ENCODE results near the gene SP2. TPM values are rescaled to one million over a fixed set of nuclear protein-coding genes. Genes with fewer than 3 reads are reported as not detected.

SP2 gene
- total and polyA plus RNA-seq, 2 donors from 2014 or later = 9.0 to 23.6 TPM

DNA sequence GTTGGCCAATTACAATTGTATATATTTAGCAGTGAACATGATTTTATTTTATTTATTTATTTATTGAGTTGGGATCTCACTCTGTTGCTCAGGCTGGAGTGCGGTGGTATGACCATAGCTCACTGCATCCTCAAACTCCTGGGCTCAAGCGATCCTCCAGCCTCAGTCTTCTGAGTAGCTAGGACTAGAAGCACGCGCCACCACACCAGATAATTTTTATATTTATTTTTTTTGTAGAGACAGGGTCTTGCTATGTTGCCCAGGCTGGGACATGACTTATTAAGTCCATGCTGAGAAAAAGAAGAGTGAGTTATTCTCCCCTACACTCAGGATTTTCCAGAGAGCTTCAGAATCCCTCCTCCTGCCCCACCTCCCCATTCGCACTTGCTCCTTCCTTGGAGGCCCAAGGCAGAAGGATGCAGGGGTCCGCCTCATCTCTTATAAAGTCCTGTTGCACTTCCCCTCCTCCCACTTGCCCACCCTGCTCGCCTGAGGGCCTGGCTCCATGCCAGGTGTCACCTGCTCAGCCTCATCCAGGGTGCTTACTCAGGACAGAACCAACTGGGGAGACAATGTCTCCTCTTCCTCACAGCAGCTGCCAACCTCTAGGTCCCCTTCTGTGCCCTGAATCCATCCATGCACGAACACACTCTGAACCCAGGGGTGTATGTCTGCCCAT, 16.1 kb upstream of the SP2 start:
- Histone ChIP-seq H3K27ac (ENCODE audit: low read depth in 2 of 2, low read length in 2 of 2) (no peak overlapping the region), H3K9me3 (ENCODE audit: control insufficient read depth in 2 of 3, insufficient read depth in 1 of 3, low read length in 3 of 3) (no peaks in the 10 kb centered on the region), H3K4me3 (ENCODE audit: low read length in 3 of 3) (no peak overlapping the region), H3K27me3 (ENCODE audit: control insufficient read depth, insufficient read depth, low read length) (no peaks in the 10 kb centered on the region), H3K9ac (ENCODE audit: low read length in 3 of 3) (no peak overlapping the region), H3K4me1 (ENCODE audit: control insufficient read depth in 2 of 3, insufficient read depth in 2 of 3, low read depth in 1 of 3, low read length in 3 of 3) (peaks cover 0 to 18% (median 8%) of the 10 kb centered on the region in 3 donors), H3K36me3 (ENCODE audit: control insufficient read depth in 2 of 3, insufficient read depth in 3 of 3, low read length in 3 of 3) (no peaks in the 10 kb centered on the region)
- DNase-seq (peak in 1 of 5 donors; percentile 52), FAIRE-seq (no peak)
- intact Hi-C loops (cut with DNase I) = no loop called here
- TF ChIP-seq, protein P1, sequence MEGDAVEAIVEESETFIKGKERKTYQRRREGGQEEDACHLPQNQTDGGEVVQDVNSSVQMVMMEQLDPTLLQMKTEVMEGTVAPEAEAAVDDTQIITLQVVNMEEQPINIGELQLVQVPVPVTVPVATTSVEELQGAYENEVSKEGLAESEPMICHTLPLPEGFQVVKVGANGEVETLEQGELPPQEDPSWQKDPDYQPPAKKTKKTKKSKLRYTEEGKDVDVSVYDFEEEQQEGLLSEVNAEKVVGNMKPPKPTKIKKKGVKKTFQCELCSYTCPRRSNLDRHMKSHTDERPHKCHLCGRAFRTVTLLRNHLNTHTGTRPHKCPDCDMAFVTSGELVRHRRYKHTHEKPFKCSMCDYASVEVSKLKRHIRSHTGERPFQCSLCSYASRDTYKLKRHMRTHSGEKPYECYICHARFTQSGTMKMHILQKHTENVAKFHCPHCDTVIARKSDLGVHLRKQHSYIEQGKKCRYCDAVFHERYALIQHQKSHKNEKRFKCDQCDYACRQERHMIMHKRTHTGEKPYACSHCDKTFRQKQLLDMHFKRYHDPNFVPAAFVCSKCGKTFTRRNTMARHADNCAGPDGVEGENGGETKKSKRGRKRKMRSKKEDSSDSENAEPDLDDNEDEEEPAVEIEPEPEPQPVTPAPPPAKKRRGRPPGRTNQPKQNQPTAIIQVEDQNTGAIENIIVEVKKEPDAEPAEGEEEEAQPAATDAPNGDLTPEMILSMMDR (IDR thresholded peaks at IDR 0.05; ENCODE audit: borderline replicate concordance, extremely low read depth, insufficient read depth) = no peak

DNA sequence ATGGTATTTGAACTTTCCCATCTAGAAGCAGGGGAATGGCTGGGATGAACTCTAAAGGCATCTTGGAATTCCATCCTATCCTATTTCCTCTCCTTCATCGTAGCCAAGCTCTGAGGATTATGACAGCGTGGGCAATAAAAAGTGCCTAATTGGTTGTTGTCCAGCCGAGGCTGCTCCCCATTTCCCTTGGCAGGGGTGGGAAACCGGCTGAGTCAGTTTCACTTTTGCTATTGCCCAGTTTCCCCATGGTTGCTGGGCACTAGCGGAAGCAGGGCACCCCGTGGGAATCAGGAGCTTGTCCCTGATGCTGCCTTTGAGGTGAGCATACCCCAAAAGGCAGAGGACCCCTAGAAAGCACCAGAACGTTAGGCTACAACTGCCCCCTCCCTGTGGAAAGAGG, 13.8 kb upstream of the SP2 start:
- TF ChIP-seq, protein P1 (IDR thresholded peaks at IDR 0.05; ENCODE audit: borderline replicate concordance, extremely low read depth, insufficient read depth) = no peak
- intact Hi-C loops (cut with DNase I) = no loop called here
- Histone ChIP-seq H3K9ac (ENCODE audit: low read length in 3 of 3) (no peak overlapping the region), H3K4me3 (ENCODE audit: low read length in 3 of 3) (no peak overlapping the region), H3K27me3 (ENCODE audit: control insufficient read depth, insufficient read depth, low read length) (no peaks in the 10 kb centered on the region), H3K27ac (ENCODE audit: low read depth in 2 of 2, low read length in 2 of 2) (peak overlapping the region in 1 of 2 donors; percentile 27), H3K4me1 (ENCODE audit: control insufficient read depth in 2 of 3, insufficient read depth in 2 of 3, low read depth in 1 of 3, low read length in 3 of 3) (peaks cover 0 to 23% (median 8%) of the 10 kb centered on the region in 3 donors), H3K9me3 (ENCODE audit: control insufficient read depth in 2 of 3, insufficient read depth in 1 of 3, low read length in 3 of 3) (no peaks in the 10 kb centered on the region), H3K36me3 (ENCODE audit: control insufficient read depth in 2 of 3, insufficient read depth in 3 of 3, low read length in 3 of 3) (no peaks in the 10 kb centered on the region)
- DNase-seq (peak in 2 of 5 donors; percentile 53 to 54), FAIRE-seq (no peak)

DNA sequence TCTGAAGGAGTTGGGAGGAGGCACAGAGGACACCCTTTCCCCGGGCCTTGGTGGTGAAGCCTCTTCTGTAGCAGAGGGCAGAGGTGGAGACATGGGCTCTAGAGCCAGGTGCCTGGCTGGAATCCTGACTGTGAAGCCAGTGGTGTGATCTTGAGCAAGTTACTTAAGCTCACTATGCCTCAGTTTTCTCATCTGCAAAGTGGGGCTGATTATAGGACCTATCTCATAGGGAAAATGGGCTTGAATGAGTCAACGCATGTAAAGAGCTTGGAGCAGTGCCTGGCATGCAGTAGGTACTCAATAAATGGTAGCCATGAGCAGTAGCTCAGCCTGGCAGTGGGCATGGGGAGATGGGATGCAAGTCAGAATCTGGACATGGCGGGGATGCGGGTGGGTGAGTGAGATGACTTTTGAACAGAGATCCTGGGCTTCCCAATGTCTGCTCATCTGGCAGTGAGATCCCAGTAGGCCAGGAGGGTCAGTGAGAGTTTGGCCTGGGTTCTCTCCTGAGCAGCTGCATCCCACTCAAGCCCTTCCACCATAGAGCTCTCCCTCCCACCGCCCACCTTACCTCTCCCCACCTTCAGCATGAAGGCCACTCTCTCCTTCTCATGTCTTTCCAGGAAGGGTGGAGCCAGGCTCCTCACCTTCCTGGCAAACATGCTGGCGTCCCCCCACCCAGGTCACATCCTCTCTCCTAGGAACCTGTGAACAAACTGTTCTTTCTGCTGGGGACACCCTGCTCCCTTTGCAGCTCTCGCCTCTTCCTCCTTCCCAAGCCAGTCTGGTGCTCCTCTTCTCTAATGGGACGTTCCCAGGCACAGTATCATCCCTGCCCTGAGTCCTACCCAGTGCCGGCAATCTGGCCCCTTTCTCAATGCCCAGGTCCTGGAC, 13.1 kb upstream of the SP2 start:
- TF ChIP-seq, protein P1 (IDR thresholded peaks at IDR 0.05; ENCODE audit: borderline replicate concordance, extremely low read depth, insufficient read depth) = no peak
- Histone ChIP-seq H3K9me3 (ENCODE audit: control insufficient read depth in 2 of 3, insufficient read depth in 1 of 3, low read length in 3 of 3) (no peaks in the 10 kb centered on the region), H3K27ac (ENCODE audit: low read depth in 2 of 2, low read length in 2 of 2) (peak overlapping the region in 1 of 2 donors; percentile 27), H3K36me3 (ENCODE audit: control insufficient read depth in 2 of 3, insufficient read depth in 3 of 3, low read length in 3 of 3) (no peaks in the 10 kb centered on the region), H3K9ac (ENCODE audit: low read length in 3 of 3) (no peak overlapping the region), H3K4me3 (ENCODE audit: low read length in 3 of 3) (no peak overlapping the region), H3K4me1 (ENCODE audit: control insufficient read depth in 2 of 3, insufficient read depth in 2 of 3, low read depth in 1 of 3, low read length in 3 of 3) (peaks cover 0 to 23% (median 8%) of the 10 kb centered on the region in 3 donors), H3K27me3 (ENCODE audit: control insufficient read depth, insufficient read depth, low read length) (no peaks in the 10 kb centered on the region)
- intact Hi-C loops (cut with DNase I) = no loop called here
- FAIRE-seq (no peak), DNase-seq (no peak)

Data from kidney (tissue), 14 donors.